Activated T-cell treated with anti-CD3 and anti-CD28 coated beads for 48 hours (primary cell): ENCODE results near the gene EGFL7.

Source experiments
- DNase-seq: peaks from one replicate; pipeline ENCODE4 v3.0.0-alpha.2; 2020; ENCODE audit warnings: low read depth

Gene EGFL7

GRCh38 chr9:136672431-136673087 is 9.8 kb downstream of the EGFL7 start:
- DNase-seq = no peak

GRCh38 chr9:136673088-136673974 is 10.6 kb downstream of the EGFL7 start:
- no peak for DNase-seq

DNA sequence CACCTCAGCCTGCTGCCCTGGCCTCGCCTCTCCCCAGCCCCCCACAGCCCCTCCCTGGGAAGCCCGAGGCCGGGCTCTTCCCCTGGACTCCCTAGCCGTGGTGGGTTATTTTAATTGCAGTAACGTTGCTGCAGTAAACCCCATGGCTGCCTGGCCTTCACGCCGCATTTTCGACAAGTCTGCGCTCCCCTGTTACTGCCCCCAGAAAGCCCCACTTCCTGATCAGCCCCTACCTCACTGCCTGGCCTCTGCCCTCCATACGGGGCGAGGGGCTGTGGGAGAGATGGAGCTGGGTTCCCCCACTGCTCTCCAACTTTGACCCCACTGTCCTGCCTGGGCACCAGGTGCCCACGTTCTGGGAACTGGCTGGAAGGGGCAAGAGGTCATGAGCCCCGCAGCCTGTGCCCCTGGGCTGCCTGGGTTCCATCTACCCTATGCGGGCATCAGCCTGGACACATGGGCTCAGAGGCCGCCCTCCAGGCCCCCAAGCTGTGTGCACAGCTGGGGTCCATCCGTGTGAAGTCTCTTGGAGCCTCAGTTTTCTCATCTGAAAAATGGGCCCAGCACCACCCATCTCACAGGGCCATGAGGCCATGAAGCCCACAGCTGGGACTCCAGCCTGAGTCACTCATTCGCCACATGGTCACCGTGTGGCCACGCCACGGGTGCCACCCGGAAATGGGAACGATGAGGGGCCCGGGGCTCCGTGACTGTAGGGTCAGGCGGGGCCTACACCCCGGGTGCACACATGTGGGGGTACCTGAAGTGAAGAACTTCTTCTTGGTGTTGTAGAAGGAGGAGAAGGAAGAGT is 11.5 kb downstream of the EGFL7 start:
- no peak for DNase-seq

DNA sequence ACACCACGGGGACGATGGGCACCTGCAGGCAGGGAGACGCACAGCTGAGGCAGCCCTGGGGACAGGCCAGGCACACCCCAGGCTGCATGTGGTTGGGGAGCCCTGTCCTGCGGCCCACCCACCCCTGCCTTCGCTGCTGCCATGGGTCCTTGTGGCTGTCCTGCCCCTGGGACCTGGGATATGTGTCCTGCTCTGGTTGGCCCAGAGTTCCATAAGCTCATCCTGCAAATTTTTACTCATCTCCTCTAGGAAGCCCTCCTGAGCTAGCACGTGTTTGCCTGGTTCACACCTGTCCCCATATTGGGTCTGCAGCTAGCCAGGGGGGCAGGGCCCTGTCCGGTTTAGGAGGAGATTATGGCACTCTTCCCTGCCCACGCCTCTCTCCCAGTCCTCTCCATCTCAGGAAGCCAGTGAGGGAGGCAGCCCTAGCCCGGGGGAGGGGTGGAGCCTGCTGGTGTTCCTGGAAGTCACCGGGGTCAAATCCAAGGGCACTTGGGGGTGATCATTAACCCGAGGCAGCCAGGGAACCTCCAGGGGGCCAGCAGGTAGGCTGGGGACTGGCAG is 12.2 kb downstream of the EGFL7 start:
- no peak for DNase-seq

DNA sequence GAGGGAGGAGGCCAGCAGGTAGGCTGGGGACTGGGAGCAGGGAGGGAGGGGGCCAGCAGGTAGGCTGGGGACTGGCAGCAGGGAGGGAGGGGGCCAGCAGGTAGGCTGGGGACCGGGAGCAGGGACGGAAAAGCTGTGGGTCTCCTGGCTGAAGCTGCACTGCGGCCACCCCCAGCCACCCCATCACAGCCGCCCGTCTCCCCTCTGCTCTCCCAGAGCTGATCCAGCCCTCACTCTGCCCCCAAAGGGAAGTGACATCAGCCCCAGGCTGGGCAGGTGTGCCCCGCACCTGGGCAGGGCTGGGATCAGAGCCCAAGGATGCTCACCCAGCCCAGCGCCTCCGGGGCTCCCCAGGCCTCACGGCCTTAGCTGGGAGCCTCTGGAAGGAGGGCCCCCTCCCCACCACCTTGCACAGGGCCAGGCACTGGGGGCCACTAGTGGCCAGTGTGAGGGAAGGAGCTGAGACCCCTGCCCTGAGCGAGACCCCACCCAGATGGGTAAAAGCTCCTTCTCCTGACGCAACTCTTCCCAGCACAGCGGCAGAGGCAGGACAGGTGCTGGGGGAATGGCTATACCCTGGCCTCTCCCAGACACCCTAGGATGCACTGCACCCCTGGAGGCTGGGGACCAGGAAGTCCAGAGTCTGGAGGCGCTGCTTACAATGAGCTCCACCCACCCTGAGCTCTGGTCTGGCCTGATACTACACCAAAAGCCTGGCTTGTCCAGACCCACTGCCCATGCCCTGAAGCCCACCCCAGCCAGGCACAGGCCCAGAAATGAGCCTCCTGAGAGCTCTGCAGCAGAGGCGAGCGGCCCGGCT is 13.0 kb downstream of the EGFL7 start:
- DNase-seq = no peak

GRCh38 chr9:136676297-136676794 is 13.6 kb downstream of the EGFL7 start:
- DNase-seq = no peak

DNA sequence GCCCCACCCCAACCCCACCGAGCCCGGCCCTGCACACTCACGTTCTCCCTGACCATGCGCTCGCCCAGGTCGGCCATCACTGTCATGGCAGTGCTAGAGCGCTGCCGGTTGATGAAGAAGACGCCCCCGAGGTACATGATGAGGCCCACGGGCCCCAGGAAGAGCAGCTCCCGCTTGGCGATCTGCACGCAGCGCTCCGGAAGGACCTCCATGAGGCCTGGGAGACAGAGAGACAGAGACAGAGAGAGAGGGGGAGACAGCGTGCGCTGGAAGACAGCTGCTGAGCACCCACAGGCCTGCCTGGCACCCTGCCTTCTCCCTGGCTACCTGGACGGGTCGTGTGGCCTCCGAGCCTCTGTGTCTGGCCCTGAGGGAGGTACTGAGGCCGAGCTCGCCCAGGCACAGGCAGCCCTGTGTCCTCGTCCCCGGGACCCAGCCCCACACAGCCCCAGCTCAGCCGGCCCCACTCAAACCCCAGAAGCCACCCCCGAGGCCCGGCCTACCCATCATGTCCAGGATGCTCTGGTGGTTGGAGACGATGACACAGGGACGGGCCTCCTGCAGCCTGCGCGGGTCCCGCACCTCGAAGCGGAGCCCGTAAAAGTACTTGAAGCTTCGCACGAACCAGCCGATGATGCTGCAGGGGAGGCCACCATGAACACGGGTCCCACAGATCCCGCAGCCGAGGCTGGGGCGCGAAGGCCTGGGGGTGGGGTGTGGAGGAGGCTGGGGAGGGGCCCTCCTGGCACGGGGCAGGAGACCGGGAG is 14.4 kb downstream of the EGFL7 start:
- DNase-seq = no peak

- no peak for DNase-seq
Measured at GRCh38 chr9:136678034-136678433, 15.3 kb downstream of the EGFL7 start.

- DNase-seq = no peak
Measured at GRCh38 chr9:136678624-136679023, 15.9 kb downstream of the EGFL7 start.

- DNase-seq = no peak
Measured at GRCh38 chr9:136679431-136679941, 16.8 kb downstream of the EGFL7 start.

DNA sequence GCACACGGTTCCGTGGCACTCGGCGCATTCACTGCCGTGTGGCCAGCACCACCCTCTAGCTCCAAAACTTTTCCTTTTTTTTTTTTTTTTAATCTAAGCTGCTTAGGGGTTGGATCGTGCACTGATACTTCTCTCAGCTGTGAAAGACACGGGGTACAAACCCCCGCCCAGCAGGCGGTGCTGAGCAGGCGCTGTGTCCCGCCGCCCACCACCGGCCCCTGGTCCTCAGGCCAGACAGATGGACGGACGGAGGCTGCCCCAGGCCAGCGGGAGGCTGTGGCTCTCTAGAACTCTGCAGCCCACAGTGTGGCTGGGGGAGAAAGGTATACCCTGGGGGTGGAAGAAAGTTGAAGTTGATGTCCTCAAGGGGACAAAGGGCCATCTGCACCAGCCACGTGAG is 18.3 kb downstream of the EGFL7 start:
- DNase-seq = no peak

- DNase-seq = no peak
Measured at GRCh38 chr9:136681945-136682699, 19.4 kb downstream of the EGFL7 start.

DNA sequence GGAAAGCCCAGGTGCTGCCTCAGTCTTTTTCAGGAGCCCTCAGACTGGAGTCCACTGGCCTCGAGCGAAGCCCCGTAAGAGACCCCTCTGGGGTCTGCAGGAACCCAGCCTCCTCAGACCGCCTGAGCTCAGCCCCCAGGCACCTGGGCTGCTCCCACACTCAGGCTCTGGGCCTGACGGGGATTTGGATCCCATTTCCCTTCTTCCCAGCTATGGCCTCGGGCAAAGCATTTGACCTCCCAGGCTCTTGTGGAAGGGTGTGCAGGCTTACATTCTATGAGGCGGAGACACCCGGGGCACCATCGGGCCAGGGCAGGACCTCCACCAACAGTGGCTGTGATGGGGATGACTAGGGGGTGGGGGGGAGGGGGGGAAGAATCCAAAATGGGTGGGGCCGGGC is 20.0 kb downstream of the EGFL7 start:
- DNase-seq = no peak

GRCh38 chr9:136683173-136683745 is 20.5 kb downstream of the EGFL7 start:
- no peak for DNase-seq

GRCh38 chr9:136683755-136684154 is 21.0 kb downstream of the EGFL7 start:
- DNase-seq = no peak

DNA sequence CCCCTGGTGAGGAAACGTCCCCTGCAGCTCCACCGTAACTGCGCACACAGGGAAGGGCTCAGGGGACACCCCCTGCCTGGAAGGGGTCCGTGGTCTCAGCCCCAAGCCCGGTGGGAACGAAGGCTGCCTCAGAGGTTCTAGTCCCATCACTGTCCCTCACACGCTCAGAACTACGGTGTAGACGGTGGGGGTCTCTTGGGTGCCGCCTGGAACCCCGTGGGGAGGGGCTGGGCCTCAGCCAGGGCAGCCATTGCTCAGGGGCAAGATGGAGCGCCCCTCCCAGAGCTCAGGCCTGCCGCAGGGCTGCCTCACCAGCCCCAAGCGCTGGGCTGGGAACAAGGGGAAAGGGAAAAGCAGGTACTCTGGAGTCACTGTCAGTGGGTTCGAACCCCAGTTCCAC is 21.6 kb downstream of the EGFL7 start:
- DNase-seq = no peak

DNA sequence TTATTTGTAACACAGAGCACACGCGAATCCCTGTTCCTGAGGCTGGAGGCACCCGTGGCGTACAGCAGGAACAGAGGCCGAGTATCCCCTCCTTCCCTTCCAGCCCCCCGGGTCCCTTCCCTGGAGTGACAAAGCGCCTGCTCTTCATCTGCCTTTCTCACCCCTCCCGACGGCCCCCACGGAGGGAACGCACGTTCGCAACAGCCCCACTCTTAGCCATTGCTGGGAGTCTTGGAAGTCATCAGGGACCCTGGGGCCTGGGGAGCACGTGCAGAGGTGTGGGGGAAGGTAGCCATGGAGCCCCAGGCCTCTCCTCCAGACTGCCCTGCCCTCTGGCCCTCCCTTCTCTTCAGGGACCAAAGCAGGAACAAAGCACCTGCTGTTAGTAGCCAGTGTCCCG is 22.1 kb downstream of the EGFL7 start:
- no peak for DNase-seq

DNA sequence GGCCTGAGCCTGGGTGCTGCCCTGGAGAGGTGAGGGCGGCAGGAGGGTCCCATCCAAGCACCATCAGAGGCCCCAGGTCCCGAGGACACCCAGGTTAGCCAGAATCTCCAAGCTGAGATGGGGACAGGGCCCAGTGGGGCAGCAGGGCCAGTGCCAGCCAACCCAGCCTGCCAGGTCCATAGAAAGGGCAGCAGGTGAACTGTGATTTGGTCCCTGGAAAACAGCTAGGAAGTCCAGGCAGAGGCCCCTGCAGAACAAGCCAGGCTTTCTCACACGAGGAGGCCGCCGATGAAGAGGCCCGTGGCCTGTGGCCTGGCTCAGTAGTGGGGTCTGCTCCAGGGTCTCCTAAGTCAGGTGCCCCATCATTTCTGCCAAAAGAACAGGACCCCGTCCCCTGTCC is 22.5 kb downstream of the EGFL7 start:
- DNase-seq = no peak
